B cell (primary cell): ENCODE measurements around the gene ADAMTS8. TPM values are rescaled to one million over a fixed set of nuclear protein-coding genes. Genes with fewer than 3 reads are reported as not detected.

Experiments
- ATAC-seq: fragments of 200-7000 bp; cut with Tn5 transposase; one replicate; pipeline ENCODE4 v1.10.0; 2021; ENCODE audit warnings: low read depth, mild to moderate bottlenecking, moderate number of reproducible peaks, moderate library complexity
- CTCF ChIA-PET: fragments of 350-600 bp; sonication (Branson Sonifier 250); formaldehyde crosslinking; loops from one replicate; lab custom pipeline; 2021; ENCODE audit warnings: antibody characterized with exemption, inconsistent platforms; lab: Charles Lee
- POLR2A ChIA-PET: fragments of 350-600 bp; sonication (Branson Sonifier 250); formaldehyde crosslinking; loops from one replicate; lab custom pipeline; 2021; ENCODE audit warnings: antibody characterized with exemption; lab: Charles Lee
- DNase-seq: peaks from one replicate; pipeline ENCODE4 v3.0.0; 2013
- H2AFZ ChIP-seq: 2 replicates; pipeline ENCODE4 v1.6.1; 2012; ENCODE audit warnings: mild to moderate bottlenecking, low read depth, low read length; ENCODE audit not compliant: insufficient read depth, poor library complexity, severe bottlenecking
- H3K27ac ChIP-seq, 2 donors: 1 replicate in 1 of 2; 2 replicates in 1 of 2; pipeline ENCODE4 v1.5.1; 2012 to 2013; ENCODE audit warnings: low read length in 2 of 2, mild to moderate bottlenecking in 2 of 2, moderate library complexity in 1 of 2
- H3K27me3 ChIP-seq, 4 experiments: fragments of 200-600 bp in 1 of 4; sonication (generic) in 1 of 4; replicated peaks in 1 of 4; 1 replicate in 2 of 4; 2 replicates in 2 of 4; pipeline versions ENCODE4 v1.6.1 to v1.7.0; 2013 to 2016; ENCODE audit warnings: low read length in 3 of 4, mild to moderate bottlenecking in 2 of 4, mixed read lengths in 1 of 4, moderate library complexity in 1 of 4; ENCODE audit not compliant: insufficient read depth in 4 of 4, control insufficient read depth in 3 of 4; ENCODE audit errors: control extremely low read depth in 1 of 4
- H3K36me3 ChIP-seq, 2 experiments: replicated peaks in 1 of 2; 1 replicate in 1 of 2; 2 replicates in 1 of 2; pipeline versions ENCODE4 v1.6.1 to v1.7.1; 2013; ENCODE audit warnings: low read length in 1 of 2; ENCODE audit not compliant: insufficient read depth in 2 of 2, control insufficient read depth in 1 of 2; ENCODE audit errors: control extremely low read depth in 1 of 2, extremely low read depth in 1 of 2
- H3K4me1 ChIP-seq, 2 donors: fragments of 200-600 bp in 1 of 2; sonication (generic) in 1 of 2; 1 replicate in 1 of 2; 2 replicates in 1 of 2; pipeline versions ENCODE4 v1.5.1 to v1.6.1; 2013 to 2017; ENCODE audit warnings: low read length in 2 of 2; ENCODE audit not compliant: control insufficient read depth in 2 of 2, insufficient read depth in 2 of 2
- H3K4me2 ChIP-seq: replicated peaks from 2 replicates; pipeline ENCODE3; 2012; ENCODE audit warnings: mild to moderate bottlenecking, low read depth, low read length; ENCODE audit not compliant: poor library complexity, severe bottlenecking
- H3K4me3 ChIP-seq, 5 experiments: fragments of 200-600 bp in 1 of 5; sonication (generic) in 1 of 5; 1 replicate in 3 of 5; 2 replicates in 2 of 5; pipeline versions ENCODE4 v1.5.1 to v1.7.0; 2011 to 2016; ENCODE audit warnings: low read length in 4 of 5, mild to moderate bottlenecking in 4 of 5, low read depth in 2 of 5, control low read depth in 1 of 5, moderate library complexity in 1 of 5; ENCODE audit not compliant: insufficient read depth in 1 of 5; ENCODE audit errors: control extremely low read depth in 1 of 5, extremely low read depth in 1 of 5
- H3K79me2 ChIP-seq: fragments of 200-600 bp; sonication (generic); one replicate; pipeline ENCODE4 v1.6.0; 2016; ENCODE audit warnings: low read length; ENCODE audit not compliant: control insufficient read depth, insufficient read depth
- H3K9ac ChIP-seq: fragments of 200-600 bp; sonication (generic); 2 replicates; pipeline ENCODE4 v1.6.1; 2017; ENCODE audit warnings: mild to moderate bottlenecking, low read length, moderate library complexity
- H3K9me3 ChIP-seq, 3 donors: one replicate each; pipeline versions ENCODE4 v1.6.1 to v1.7.1; 2013; ENCODE audit warnings: low read length in 2 of 3; ENCODE audit not compliant: control insufficient read depth in 2 of 3, insufficient read depth in 1 of 3; ENCODE audit errors: control extremely low read depth in 1 of 3
- H4K20me1 ChIP-seq: 2 replicates; pipeline ENCODE4 v1.6.0; 2012; ENCODE audit warnings: mild to moderate bottlenecking, low read length; ENCODE audit not compliant: insufficient read depth, control insufficient read depth, poor library complexity, severe bottlenecking
- H3K27ac Mint-ChIP-seq: one replicate; pipeline ENCODE4 v1.8.0; 2021; ENCODE audit warnings: mixed read lengths
- H3K27me3 Mint-ChIP-seq: one replicate; pipeline ENCODE4 v1.8.0; 2021; ENCODE audit warnings: mixed read lengths
- H3K4me1 Mint-ChIP-seq: one replicate; pipeline ENCODE4 v1.8.0; 2021; ENCODE audit warnings: mixed read lengths
- H3K4me3 Mint-ChIP-seq: one replicate; pipeline ENCODE4 v1.8.0; 2021; ENCODE audit warnings: mixed read lengths
- H3K9me3 Mint-ChIP-seq: one replicate; pipeline ENCODE4 v1.8.0; 2022; ENCODE audit warnings: mixed read lengths; ENCODE audit not compliant: insufficient read depth
- EZH2 ChIP-seq: IDR thresholded peaks from 2 replicates; pipeline ENCODE4 v1.6.1; 2012; ENCODE audit warnings: borderline replicate concordance, low read depth, mild to moderate bottlenecking, moderate library complexity, low read length; ENCODE audit not compliant: insufficient read depth, poor library complexity, severe bottlenecking
- WGBS: methylation state at CpG from one replicate; pipeline ENCODE4 v1.1.5; 2013; ENCODE audit warnings: missing lambda C conversion rate; ENCODE audit not compliant: insufficient coverage; 5-methylcytosine and 5-hydroxymethylcytosine counted together
- intact Hi-C: fragments of 100-400 bp; cut with micrococcal nuclease; formaldehyde crosslinking; loops from one replicate; pipeline ENCODE4 v1.10.0; 2022
- polyA plus RNA-seq: library from polyadenylated mRNA; depleted of rRNA; stranded (reverse); fragments of >200 nt; gene quantifications from 2 replicates; pipeline ENCODE4 v1.2.3, GENCODE V29; 2012
- total RNA-seq, 2 donors: library from RNA; stranded (reverse); fragments of 120-200 nt in 1 of 2; gene quantifications; 1 replicate in 1 of 2; 2 replicates in 1 of 2; pipeline versions ENCODE4 v1.2.3 to v1.2.4, GENCODE V29; 2013 to 2022
- TF ChIP-seq, protein P1 (sequence below): fragments of 200-600 bp; IDR thresholded peaks from one replicate; pipeline ENCODE4 v1.8.0; 2022; ENCODE audit warnings: antibody characterized with exemption, mild to moderate bottlenecking

The ADAMTS8 gene
- total and polyA plus RNA-seq, 2 donors (not counting 1 experiment from before 2014, with no cell fraction given), result not detected

DNA sequence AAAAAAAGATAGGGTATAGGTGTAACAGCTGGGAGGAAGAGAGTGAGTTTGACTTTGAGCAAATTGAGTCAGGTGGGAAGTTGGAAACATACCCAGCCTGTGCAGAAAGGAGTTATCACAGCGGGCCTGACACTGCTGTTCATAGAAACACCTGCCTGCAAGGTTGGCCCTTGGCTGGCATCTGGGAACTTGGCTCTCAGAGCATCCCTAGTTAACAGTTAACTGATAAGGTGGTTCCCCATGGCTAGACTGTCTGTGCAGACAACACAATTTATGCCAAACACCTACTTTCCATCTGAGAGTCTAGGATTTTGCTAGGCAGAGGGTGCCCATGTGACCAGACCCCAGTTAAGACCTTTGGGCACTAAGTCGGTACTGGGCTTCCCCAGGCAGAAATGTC is 31.4 kb downstream of the ADAMTS8 start:
- ChIA-PET POLR2A (no interaction called here), CTCF (no interaction called here)
- Mint-ChIP-seq H3K4me3 (no peak overlapping the region), H3K27ac (no peak overlapping the region), H3K27me3 (peaks cover 49% of the 10 kb centered on the region), H3K4me1 (peaks cover 14% of the 10 kb centered on the region), H3K9me3 (no peaks in the 10 kb centered on the region)
- H2AFZ ChIP-seq, result no peak overlapping the region
- no peaks in the 10 kb centered on the region for H3K9me3 ChIP-seq
- WGBS, result 93% methylated on average over 1 of the region's 2 CpGs
- H4K20me1 ChIP-seq, result no peaks in the 10 kb centered on the region
- no peak overlapping the region for H3K4me3 ChIP-seq
- peaks cover 6 to 10% of the 10 kb centered on the region in 2 donors for H3K4me1 ChIP-seq
- TF ChIP-seq EZH2, result no peak
- TF ChIP-seq, protein P1, sequence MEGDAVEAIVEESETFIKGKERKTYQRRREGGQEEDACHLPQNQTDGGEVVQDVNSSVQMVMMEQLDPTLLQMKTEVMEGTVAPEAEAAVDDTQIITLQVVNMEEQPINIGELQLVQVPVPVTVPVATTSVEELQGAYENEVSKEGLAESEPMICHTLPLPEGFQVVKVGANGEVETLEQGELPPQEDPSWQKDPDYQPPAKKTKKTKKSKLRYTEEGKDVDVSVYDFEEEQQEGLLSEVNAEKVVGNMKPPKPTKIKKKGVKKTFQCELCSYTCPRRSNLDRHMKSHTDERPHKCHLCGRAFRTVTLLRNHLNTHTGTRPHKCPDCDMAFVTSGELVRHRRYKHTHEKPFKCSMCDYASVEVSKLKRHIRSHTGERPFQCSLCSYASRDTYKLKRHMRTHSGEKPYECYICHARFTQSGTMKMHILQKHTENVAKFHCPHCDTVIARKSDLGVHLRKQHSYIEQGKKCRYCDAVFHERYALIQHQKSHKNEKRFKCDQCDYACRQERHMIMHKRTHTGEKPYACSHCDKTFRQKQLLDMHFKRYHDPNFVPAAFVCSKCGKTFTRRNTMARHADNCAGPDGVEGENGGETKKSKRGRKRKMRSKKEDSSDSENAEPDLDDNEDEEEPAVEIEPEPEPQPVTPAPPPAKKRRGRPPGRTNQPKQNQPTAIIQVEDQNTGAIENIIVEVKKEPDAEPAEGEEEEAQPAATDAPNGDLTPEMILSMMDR, result no peak
- DNase-seq (no peak), ATAC-seq (no peak)
- no peaks in the 10 kb centered on the region for H3K79me2 ChIP-seq
- no peak overlapping the region for H3K4me2 ChIP-seq
- intact Hi-C loops, result no loop called here
- peaks cover 0 to 11% (median 4%) of the 10 kb centered on the region in 4 experiments for H3K27me3 ChIP-seq
- H3K9ac ChIP-seq, result no peak overlapping the region
- H3K36me3 ChIP-seq, result no peaks in the 10 kb centered on the region
- H3K27ac ChIP-seq, result no peak overlapping the region

DNA sequence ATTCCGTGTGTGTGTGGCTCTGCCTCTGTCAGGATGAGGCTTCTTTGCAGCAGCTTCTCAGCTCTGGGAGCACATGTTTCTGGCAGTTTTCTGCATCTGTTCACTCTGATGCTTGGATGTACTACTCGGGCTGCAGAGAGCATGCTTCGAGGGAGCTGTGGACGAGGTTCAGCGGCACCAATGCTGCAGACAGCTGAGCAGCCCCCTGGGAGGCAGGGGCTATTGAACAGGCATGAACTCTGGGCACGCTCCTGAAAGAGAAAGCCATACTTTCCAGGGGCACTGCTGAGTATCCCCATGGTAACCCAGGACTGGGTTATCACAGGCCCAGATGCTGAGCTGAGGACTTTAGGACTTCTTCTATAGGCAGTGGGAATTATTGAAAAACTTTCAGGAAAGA is 33.8 kb downstream of the ADAMTS8 start:
- Mint-ChIP-seq H3K27ac (no peak overlapping the region), H3K9me3 (no peaks in the 10 kb centered on the region), H3K27me3 (peaks cover 30% of the 10 kb centered on the region), H3K4me3 (no peak overlapping the region), H3K4me1 (peaks cover 4% of the 10 kb centered on the region)
- WGBS, result 61% methylated on average over 6 of the region's 6 CpGs
- Histone ChIP-seq H4K20me1 (no peaks in the 10 kb centered on the region), H3K9ac (no peak overlapping the region), H3K27me3 (no peaks in the 10 kb centered on the region), H3K36me3 (no peaks in the 10 kb centered on the region), H2AFZ (no peak overlapping the region), H3K9me3 (no peaks in the 10 kb centered on the region), H3K4me1 (no peaks in the 10 kb centered on the region), H3K27ac (no peak overlapping the region), H3K4me3 (no peak overlapping the region), H3K79me2 (no peaks in the 10 kb centered on the region), H3K4me2 (no peak overlapping the region)
- intact Hi-C loops, result no loop called here
- ChIA-PET POLR2A (no interaction called here), CTCF (no interaction called here)
- ATAC-seq, result no peak
- TF ChIP-seq, protein P1, result no peak
- TF ChIP-seq EZH2, result no peak
- no peak for DNase-seq
